Central memory CD8-positive, alpha-beta T cell (primary cell): ENCODE data around the gene ZSCAN22.

Source experiments
- ATAC-seq: fragments of 150-1000 bp; cut with Tn5 transposase; replicated peaks from 2 replicates; pipeline ENCODE4 v1.10.0; 2022; ENCODE audit warnings: mild to moderate bottlenecking, moderate FRiP score, moderate number of reproducible peaks; ENCODE audit not compliant: poor library complexity, severe bottlenecking; ENCODE audit errors: extremely low read depth
- DNase-seq, 2 donors: peaks; one replicate each; pipeline ENCODE4 v3.0.0; 2021; ENCODE audit warnings: low spot score in 2 of 2
- H3K27ac Mint-ChIP-seq: one replicate; pipeline ENCODE4 v1.8.0; 2022; ENCODE audit warnings: low read depth, mild to moderate bottlenecking, moderate library complexity, mixed read lengths
- H3K27me3 Mint-ChIP-seq: one replicate; pipeline ENCODE4 v1.8.0; 2022; ENCODE audit warnings: mixed read lengths
- H3K36me3 Mint-ChIP-seq: one replicate; pipeline ENCODE4 v1.8.0; 2022; ENCODE audit warnings: mild to moderate bottlenecking, moderate library complexity, mixed read lengths; ENCODE audit not compliant: insufficient read depth
- H3K4me1 Mint-ChIP-seq: one replicate; pipeline ENCODE4 v1.8.0; 2022; ENCODE audit warnings: mixed read lengths
- H3K4me3 Mint-ChIP-seq: one replicate; pipeline ENCODE4 v1.8.0; 2022; ENCODE audit warnings: mild to moderate bottlenecking, moderate library complexity, mixed read lengths
- H3K9me3 Mint-ChIP-seq: one replicate; pipeline ENCODE4 v1.8.0; 2022; ENCODE audit warnings: mixed read lengths

ZSCAN22 gene

DNA sequence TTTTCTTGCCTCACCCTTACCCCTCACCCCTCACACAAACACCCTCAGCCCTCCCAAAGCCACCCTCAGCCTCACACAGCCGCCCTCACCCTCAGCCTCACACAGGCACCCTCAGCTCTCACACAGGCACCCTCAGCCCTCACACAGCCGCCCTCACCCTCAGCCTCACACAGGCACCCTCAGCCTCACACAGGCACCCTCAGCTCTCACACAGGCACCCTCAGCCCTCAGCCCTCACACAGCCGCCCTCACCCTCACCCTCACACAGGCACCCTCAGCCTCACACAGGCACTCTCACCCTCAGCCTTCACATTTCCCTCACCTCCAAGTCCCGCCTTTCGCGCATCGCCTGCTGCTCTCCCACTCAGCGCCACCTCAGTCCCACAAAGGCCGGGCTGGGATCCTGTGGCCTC is 287 bp upstream of the ZSCAN22 start:
- DNase-seq = no peak
- Mint-ChIP-seq H3K27me3 (no peaks in the 10 kb centered on the region), H3K9me3 (no peaks in the 10 kb centered on the region), H3K4me1 (peaks cover 7% of the 10 kb centered on the region), H3K27ac (no peak overlapping the region), H3K4me3 (no peak overlapping the region), H3K36me3 (no peaks in the 10 kb centered on the region)
- peak; percentile 57 for ATAC-seq

DNA sequence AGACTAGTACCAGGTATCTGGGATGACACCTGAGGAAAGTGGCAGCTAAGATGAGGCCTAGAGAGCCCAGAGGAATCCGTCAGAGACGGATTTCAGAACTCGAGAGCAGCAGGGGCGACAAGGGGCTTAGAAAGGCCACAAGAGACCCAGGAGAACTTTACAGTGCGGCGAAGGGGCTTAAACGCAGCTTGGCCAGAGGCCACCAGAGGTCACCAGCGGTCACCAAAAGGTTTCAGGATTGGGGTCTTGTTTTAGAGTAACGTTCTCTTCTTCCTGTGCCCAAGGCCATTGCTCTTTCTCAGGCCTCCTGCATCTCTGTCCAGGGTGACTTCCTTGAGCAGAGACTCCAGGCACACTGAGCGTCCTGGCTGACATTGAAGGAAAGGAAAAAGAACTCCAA is 2.2 kb downstream of the ZSCAN22 start:
- Mint-ChIP-seq H3K4me1 (peaks cover 7% of the 10 kb centered on the region), H3K36me3 (no peaks in the 10 kb centered on the region), H3K27me3 (no peaks in the 10 kb centered on the region), H3K27ac (no peak overlapping the region), H3K4me3 (no peak overlapping the region), H3K9me3 (no peaks in the 10 kb centered on the region)
- ATAC-seq = no peak
- DNase-seq = no peak

DNA sequence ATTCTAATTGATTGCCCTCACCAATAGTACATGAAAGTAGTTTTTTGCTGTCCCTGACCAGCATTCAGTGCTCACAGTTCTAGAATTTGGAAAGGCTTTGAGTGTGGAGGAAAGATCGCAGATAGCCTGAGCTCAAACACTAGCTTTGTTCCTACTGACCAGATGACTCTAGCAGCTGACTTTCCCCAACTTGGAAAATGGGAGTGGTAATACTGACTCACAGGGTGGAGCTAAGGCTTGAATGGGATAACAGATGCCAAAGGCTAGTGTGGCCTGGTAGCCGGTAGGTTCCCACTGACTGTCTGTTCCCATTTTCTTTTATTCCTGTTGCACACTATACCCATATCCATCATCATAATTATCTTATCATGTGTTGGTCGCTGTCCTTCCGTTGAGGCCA is 3.7 kb downstream of the ZSCAN22 start:
- Mint-ChIP-seq H3K4me3 (no peak overlapping the region), H3K36me3 (no peaks in the 10 kb centered on the region), H3K27me3 (no peaks in the 10 kb centered on the region), H3K4me1 (peaks cover 7% of the 10 kb centered on the region), H3K9me3 (no peaks in the 10 kb centered on the region), H3K27ac (no peak overlapping the region)
- no peak for DNase-seq
- no peak for ATAC-seq

DNA sequence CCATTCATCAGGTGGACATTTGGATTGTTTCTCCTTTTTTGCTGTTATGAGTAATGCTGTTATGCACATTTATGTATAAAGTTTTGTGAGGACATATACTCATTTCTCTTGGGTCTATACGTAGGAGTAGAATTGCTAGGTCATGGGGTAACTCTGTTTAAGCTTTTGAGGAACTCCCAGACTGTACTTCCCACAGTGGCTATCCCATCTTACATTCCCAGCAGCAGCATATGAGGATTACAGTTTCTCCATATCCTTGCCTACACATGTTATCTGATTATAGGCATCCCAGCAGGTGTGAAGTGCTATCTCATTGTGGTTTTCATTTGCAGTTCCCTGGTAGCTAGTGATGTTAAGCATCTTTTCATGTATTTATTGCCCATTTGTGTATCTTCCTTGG is 5.9 kb downstream of the ZSCAN22 start:
- Mint-ChIP-seq H3K4me3 (no peak overlapping the region), H3K9me3 (no peaks in the 10 kb centered on the region), H3K27ac (no peak overlapping the region), H3K27me3 (no peaks in the 10 kb centered on the region), H3K4me1 (peaks cover 7% of the 10 kb centered on the region), H3K36me3 (peaks cover 2% of the 10 kb centered on the region)
- ATAC-seq (no peak), DNase-seq (no peak)

DNA sequence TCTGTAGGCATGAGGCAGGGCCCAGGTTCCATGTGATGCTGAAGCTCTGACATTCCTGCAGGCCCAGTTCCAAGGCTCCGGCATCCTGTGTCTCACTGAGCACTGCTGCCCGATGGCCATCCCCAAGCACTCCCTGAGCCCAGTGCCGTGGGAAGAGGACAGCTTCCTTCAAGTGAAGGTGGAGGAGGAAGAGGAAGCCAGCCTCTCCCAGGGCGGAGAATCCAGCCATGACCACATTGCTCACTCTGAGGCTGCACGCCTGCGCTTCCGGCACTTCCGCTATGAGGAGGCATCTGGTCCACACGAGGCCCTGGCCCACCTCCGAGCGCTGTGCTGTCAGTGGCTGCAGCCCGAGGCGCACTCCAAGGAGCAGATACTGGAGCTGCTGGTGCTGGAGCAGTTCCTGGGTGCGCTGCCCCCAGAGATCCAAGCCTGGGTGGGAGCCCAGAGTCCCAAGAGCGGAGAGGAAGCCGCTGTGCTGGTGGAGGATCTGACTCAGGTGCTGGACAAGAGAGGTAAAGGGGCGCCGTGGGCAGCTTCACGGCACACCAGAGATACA is 8.0 kb downstream of the ZSCAN22 start:
- Mint-ChIP-seq H3K9me3 (no peaks in the 10 kb centered on the region), H3K4me3 (no peak overlapping the region), H3K27me3 (no peaks in the 10 kb centered on the region), H3K27ac (no peak overlapping the region), H3K4me1 (peaks cover 2% of the 10 kb centered on the region), H3K36me3 (peaks cover 6% of the 10 kb centered on the region)
- no peak for DNase-seq
- ATAC-seq = no peak

DNA sequence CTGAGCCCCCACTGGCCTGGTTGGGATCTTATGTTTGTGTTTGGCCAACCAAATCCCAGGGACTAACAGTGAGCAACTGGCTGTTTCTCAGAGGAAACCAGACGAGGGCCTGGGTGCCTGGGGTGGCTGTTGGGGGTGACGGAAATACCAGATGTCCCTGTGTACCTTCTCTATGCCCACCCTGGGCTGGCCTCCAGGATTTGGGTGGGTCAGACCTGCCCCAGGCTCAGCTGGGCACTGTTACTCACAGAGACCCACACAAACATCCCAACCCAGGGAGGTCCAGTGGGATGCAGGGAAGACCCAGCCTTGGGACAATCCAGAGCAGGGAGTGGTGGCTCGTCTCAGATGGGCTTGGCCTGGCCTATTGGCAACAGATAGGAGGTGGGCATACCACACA is 8.8 kb downstream of the ZSCAN22 start:
- peaks cover 6% of the 10 kb centered on the region for H3K36me3 Mint-ChIP-seq
- H3K4me1 Mint-ChIP-seq = peaks cover 6% of the 10 kb centered on the region
- no peak overlapping the region for H3K4me3 Mint-ChIP-seq

DNA sequence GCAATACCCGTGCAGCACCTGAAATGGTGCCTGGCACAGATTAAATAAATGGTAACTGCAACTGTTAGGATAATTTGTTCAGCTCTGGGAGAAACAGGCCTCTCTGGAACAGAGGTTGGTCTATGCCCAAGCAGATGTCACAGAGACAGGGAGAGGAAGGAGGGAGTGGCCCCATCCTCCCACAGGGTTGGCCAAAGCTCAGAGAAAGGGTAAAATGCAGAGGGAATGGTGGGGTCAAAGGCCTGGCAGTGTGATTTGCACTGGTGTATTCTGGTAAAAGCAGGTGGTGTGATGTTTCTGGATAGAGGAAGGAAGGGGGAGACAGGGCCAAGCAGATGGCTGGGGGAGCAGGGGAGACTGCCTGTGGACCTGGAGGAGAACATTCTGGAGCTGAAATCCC is 9.4 kb downstream of the ZSCAN22 start:
- no peak overlapping the region for H3K4me3 Mint-ChIP-seq
- no peak overlapping the region for H3K27ac Mint-ChIP-seq
- ATAC-seq (no peak), DNase-seq (no peak)
- peaks cover 6% of the 10 kb centered on the region for H3K4me1 Mint-ChIP-seq
- peaks cover 6% of the 10 kb centered on the region for H3K36me3 Mint-ChIP-seq
- H3K9me3 Mint-ChIP-seq = no peaks in the 10 kb centered on the region
- no peaks in the 10 kb centered on the region for H3K27me3 Mint-ChIP-seq

More for the DNA sequence above, 8.8 kb downstream of the ZSCAN22 start:
- DNase-seq (no peak), ATAC-seq (no peak)
- no peaks in the 10 kb centered on the region for H3K27me3 Mint-ChIP-seq
- H3K9me3 Mint-ChIP-seq = no peaks in the 10 kb centered on the region
- no peak overlapping the region for H3K27ac Mint-ChIP-seq

DNA sequence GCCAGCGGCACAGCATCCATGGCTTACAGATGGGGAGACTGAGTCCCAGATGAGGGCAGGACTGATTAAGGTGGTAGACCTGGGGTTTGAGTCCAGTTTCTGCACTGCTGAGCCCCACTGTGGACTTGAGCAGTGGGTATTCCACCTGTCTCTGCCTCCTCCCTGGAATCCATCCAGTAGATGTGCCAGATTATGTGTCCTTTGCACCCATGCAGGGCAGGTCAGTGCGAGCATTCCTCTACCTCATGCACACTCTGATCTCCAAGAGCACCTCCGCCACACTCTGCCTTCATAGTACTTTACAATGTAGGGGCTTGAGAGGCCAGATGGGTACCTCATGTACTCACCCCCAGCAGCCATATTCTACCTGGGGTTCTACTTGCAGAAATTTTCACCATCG is 10.0 kb downstream of the ZSCAN22 start:
- no peak for ATAC-seq
- Mint-ChIP-seq H3K27ac (no peak overlapping the region), H3K27me3 (no peaks in the 10 kb centered on the region), H3K36me3 (peaks cover 6% of the 10 kb centered on the region), H3K4me3 (no peak overlapping the region), H3K9me3 (no peaks in the 10 kb centered on the region), H3K4me1 (peaks cover 6% of the 10 kb centered on the region)
- no peak for DNase-seq

DNA sequence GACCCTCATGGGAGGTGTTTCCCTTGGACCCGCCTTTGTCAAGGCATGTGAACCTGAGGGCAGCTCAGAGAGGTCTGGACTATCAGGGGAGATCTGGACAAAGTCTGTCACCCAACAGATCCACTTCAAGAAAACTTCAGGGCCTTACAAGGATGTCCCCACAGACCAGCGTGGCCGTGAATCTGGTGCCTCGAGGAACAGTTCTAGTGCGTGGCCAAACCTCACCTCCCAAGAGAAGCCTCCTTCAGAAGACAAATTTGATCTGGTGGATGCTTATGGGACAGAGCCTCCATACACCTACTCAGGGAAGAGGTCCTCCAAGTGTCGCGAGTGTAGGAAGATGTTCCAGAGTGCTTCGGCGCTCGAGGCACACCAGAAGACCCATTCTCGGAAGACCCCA is 11.5 kb downstream of the ZSCAN22 start:
- H3K27me3 Mint-ChIP-seq = no peaks in the 10 kb centered on the region
- no peak overlapping the region for H3K27ac Mint-ChIP-seq
- DNase-seq (no peak), ATAC-seq (no peak)
- H3K9me3 Mint-ChIP-seq = no peaks in the 10 kb centered on the region
- H3K4me1 Mint-ChIP-seq = peaks cover 6% of the 10 kb centered on the region
- H3K36me3 Mint-ChIP-seq = peaks cover 6% of the 10 kb centered on the region
- no peak overlapping the region for H3K4me3 Mint-ChIP-seq

DNA sequence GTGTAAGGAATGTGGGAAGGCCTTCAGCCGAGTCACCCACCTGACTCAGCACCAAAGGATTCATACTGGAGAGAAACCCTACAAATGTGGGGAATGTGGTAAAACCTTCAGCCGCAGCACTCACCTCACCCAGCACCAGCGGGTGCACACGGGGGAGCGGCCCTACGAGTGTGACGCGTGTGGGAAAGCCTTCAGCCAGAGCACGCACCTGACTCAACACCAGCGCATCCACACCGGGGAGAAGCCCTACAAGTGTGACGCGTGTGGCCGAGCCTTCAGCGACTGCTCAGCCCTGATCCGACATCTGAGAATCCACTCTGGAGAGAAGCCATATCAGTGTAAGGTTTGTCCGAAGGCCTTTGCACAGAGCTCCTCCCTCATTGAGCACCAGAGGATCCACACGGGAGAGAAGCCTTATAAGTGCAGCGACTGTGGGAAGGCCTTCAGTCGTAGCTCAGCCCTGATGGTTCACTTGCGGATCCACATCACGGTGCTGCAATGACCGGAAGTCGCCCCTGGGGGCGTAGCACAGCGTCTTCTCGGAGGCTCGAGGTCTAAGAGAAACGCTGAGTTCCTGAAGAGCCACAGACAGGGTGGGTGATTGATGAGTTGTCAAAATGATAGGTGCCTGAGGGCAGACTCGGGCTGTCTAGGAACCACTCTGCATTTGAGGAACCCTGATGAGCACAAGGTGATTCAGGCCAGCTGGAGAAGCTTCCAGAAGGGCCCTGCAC is 12.2 kb downstream of the ZSCAN22 start:
- Mint-ChIP-seq H3K36me3 (peaks cover 6% of the 10 kb centered on the region), H3K9me3 (no peaks in the 10 kb centered on the region), H3K27ac (peak overlapping the region; percentile 49), H3K4me1 (peaks cover 6% of the 10 kb centered on the region), H3K27me3 (no peaks in the 10 kb centered on the region), H3K4me3 (no peak overlapping the region)
- no peak for ATAC-seq
- DNase-seq = no peak

DNA sequence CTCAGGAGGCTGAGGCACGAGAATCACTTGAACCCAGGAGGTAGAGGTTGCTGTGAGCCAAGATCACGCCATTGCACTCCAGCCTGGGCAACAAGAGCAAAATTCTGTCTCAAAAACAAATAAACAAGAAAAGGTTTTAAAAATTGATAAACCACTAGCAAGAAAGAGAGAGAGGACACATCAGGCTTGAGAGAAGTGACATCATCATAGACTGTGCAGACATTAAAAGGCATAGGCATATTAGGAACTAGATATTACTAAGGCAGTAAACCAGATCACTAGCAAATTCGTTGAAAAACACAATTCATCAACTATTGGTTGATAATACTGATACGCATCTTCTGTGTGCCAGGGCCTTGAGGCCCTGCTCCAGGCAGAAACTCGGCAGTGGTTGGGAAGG is 18.8 kb downstream of the ZSCAN22 start:
- H3K36me3 Mint-ChIP-seq = peaks cover 4% of the 10 kb centered on the region
- H3K4me3 Mint-ChIP-seq = peak overlapping the region; percentile 86
- H3K9me3 Mint-ChIP-seq = no peaks in the 10 kb centered on the region
- peak overlapping the region; percentile 56 for H3K27ac Mint-ChIP-seq
- ATAC-seq (no peak), DNase-seq (no peak)
- peaks cover 24% of the 10 kb centered on the region for H3K4me1 Mint-ChIP-seq
- H3K27me3 Mint-ChIP-seq = no peaks in the 10 kb centered on the region

DNA sequence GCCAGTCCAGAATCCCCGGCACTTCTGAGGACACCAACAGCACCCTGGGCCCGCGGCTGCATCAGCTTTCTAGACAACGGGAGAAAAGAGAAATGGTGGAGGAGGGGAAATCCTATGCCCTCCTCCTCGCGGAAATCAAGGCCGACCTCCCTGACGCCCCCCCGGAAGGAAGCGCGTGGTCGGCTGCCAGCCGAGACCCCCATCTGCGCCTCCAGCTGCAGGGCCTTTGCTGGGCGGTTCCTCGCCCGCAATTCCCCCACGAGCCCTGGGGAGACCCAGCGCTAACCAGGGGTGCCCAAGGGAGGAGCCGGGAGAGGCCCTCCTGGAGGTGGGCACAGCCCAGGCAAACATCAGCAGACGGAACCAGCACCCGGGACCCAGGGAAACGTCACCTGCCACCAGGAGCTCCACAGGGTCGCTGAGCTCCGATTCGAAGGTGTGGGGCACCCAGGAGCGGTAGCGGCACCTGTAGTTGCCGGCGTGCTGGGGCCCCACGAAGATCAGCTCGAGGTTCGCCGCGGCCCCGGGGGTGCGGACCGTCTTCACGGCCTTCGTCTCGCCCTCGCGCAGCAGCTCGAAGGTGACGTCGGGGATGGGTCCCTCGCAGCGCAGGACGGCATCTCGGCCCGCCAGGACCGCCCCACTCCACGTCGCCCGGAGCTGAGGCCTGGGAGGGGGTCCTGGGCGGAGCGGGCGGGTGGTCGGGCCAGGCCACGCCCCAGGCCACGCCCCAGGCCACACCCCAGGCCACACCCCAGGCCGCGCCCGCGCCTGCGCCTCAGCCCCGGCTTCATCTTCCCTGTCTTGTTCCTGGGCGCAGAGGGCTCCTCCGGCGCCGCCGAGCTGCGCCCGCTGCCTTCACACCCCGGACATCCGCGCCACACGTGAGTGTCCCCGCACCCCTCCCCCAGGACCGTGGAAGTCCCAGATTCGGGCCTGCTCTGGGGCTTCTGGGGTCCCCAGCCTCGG is 20.5 kb downstream of the ZSCAN22 start:
- Mint-ChIP-seq H3K27ac (peak overlapping the region; percentile 91), H3K4me1 (peaks cover 24% of the 10 kb centered on the region), H3K27me3 (no peaks in the 10 kb centered on the region), H3K4me3 (peak overlapping the region; percentile 86), H3K36me3 (peaks cover 4% of the 10 kb centered on the region), H3K9me3 (no peaks in the 10 kb centered on the region)
- ATAC-seq (peak; percentile 85), DNase-seq (peak; percentile 37 to 49)
